Measurements from ENCODE around the gene CFAP73. TPM values are rescaled to one million over a fixed set of nuclear protein-coding genes. Genes with fewer than 3 reads are reported as not detected.

The CFAP73 gene
- total and polyA plus RNA-seq, 2 donors from 2014 or later, result 0.52 to 2.4 TPM

- intact Hi-C loops (cut with DNase I), result no loop called here
- no peak for TF ChIP-seq CTCF (IDR thresholded peaks at IDR 0.05; ENCODE audit: borderline replicate concordance, extremely low read depth, insufficient read depth)
- Histone ChIP-seq H3K27me3 (ENCODE audit: control insufficient read depth, insufficient read depth, low read length) (no peaks in the 10 kb centered on the region), H3K4me1 (ENCODE audit: control insufficient read depth in 2 of 3, insufficient read depth in 2 of 3, low read depth in 1 of 3, low read length in 3 of 3) (peaks cover 0 to 2% (median 0%) of the 10 kb centered on the region in 3 donors), H3K4me3 (ENCODE audit: low read length in 3 of 3) (no peak overlapping the region), H3K36me3 (ENCODE audit: control insufficient read depth in 2 of 3, insufficient read depth in 3 of 3, low read length in 3 of 3) (no peaks in the 10 kb centered on the region), H3K9me3 (ENCODE audit: control insufficient read depth in 2 of 3, insufficient read depth in 1 of 3, low read length in 3 of 3) (no peaks in the 10 kb centered on the region), H3K9ac (ENCODE audit: low read length in 3 of 3) (no peak overlapping the region), H3K27ac (ENCODE audit: low read depth in 2 of 2, low read length in 2 of 2) (no peak overlapping the region)
- FAIRE-seq (no peak), DNase-seq (peak in 1 of 5 donors; percentile 66)
Measured at GRCh38 chr12:113105606-113106271, 43.8 kb upstream of the CFAP73 start.

GRCh38 chr12:113106361-113106760, 43.2 kb upstream of the CFAP73 start:
- TF ChIP-seq CTCF (IDR thresholded peaks at IDR 0.05; ENCODE audit: borderline replicate concordance, extremely low read depth, insufficient read depth), result no peak
- Histone ChIP-seq H3K9ac (ENCODE audit: low read length in 3 of 3) (no peak overlapping the region), H3K36me3 (ENCODE audit: control insufficient read depth in 2 of 3, insufficient read depth in 3 of 3, low read length in 3 of 3) (no peaks in the 10 kb centered on the region), H3K4me1 (ENCODE audit: control insufficient read depth in 2 of 3, insufficient read depth in 2 of 3, low read depth in 1 of 3, low read length in 3 of 3) (peaks cover 0 to 2% (median 0%) of the 10 kb centered on the region in 3 donors), H3K27ac (ENCODE audit: low read depth in 2 of 2, low read length in 2 of 2) (no peak overlapping the region), H3K27me3 (ENCODE audit: control insufficient read depth, insufficient read depth, low read length) (no peaks in the 10 kb centered on the region), H3K9me3 (ENCODE audit: control insufficient read depth in 2 of 3, insufficient read depth in 1 of 3, low read length in 3 of 3) (no peaks in the 10 kb centered on the region), H3K4me3 (ENCODE audit: low read length in 3 of 3) (no peak overlapping the region)
- FAIRE-seq, result no peak
- intact Hi-C loops (cut with DNase I), result no loop called here
- peak in 1 of 5 donors; percentile 16 for DNase-seq

- DNase-seq (no peak), FAIRE-seq (no peak)
- TF ChIP-seq CTCF (IDR thresholded peaks at IDR 0.05; ENCODE audit: borderline replicate concordance, extremely low read depth, insufficient read depth), result no peak
- Histone ChIP-seq H3K9ac (ENCODE audit: low read length in 3 of 3) (no peak overlapping the region), H3K27me3 (ENCODE audit: control insufficient read depth, insufficient read depth, low read length) (no peaks in the 10 kb centered on the region), H3K27ac (ENCODE audit: low read depth in 2 of 2, low read length in 2 of 2) (no peak overlapping the region), H3K9me3 (ENCODE audit: control insufficient read depth in 2 of 3, insufficient read depth in 1 of 3, low read length in 3 of 3) (no peaks in the 10 kb centered on the region), H3K4me3 (ENCODE audit: low read length in 3 of 3) (no peak overlapping the region), H3K36me3 (ENCODE audit: control insufficient read depth in 2 of 3, insufficient read depth in 3 of 3, low read length in 3 of 3) (no peaks in the 10 kb centered on the region), H3K4me1 (ENCODE audit: control insufficient read depth in 2 of 3, insufficient read depth in 2 of 3, low read depth in 1 of 3, low read length in 3 of 3) (peaks cover 0 to 2% (median 0%) of the 10 kb centered on the region in 3 donors)
- intact Hi-C loops (cut with DNase I), result no loop called here
Measured at GRCh38 chr12:113108308-113108707, 41.2 kb upstream of the CFAP73 start.
